ENCODE data around the gene FGGY.

The FGGY gene

GRCh38 chr1:59500950-59501742 lies 204.3 kb downstream of the FGGY start:
- no peak overlapping the region for H3K4me2 ChIP-seq (ENCODE audit: low read depth, low read length, poor library complexity, severe bottlenecking)
- no peak for TF ChIP-seq CTCF (IDR thresholded peaks at IDR 0.05; ENCODE audit: insufficient read depth, low read length, poor library complexity, severe bottlenecking)
- TF ChIP-seq EZH2phosphoT487 (conservative IDR thresholded peaks at IDR 0.05; ENCODE audit: low read length), result no peak
- no peaks in the 10 kb centered on the region for H3K79me2 ChIP-seq (ENCODE audit: insufficient read depth, low read length)
- no peaks in the 10 kb centered on the region for H3K36me3 ChIP-seq (ENCODE audit: low read length)
- no peaks in the 10 kb centered on the region for H4K20me1 ChIP-seq (ENCODE audit: low read depth, low read length)
- no peaks in the 10 kb centered on the region for H3K27me3 ChIP-seq (ENCODE audit: low read length)
- no peak overlapping the region for H3K4me3 ChIP-seq (ENCODE audit: insufficient read depth, low read length, poor library complexity, severe bottlenecking)
- H3K9me3 ChIP-seq (ENCODE audit: insufficient read depth, low read length), result no peaks in the 10 kb centered on the region
- H3K9me2 ChIP-seq (replicated peaks; ENCODE audit: insufficient read depth, low read length), result no peaks in the 10 kb centered on the region
- H3K9ac ChIP-seq (ENCODE audit: low read length), result no peak overlapping the region
- no peaks in the 10 kb centered on the region for H3F3A ChIP-seq (ENCODE audit: insufficient read depth)
- H3K27ac ChIP-seq (ENCODE audit: low read depth, low read length), result no peak overlapping the region
- no peak overlapping the region for H2AFZ ChIP-seq (ENCODE audit: low read depth, low read length, severe bottlenecking)

- Histone ChIP-seq H3K9me3 (ENCODE audit: insufficient read depth, low read length) (no peaks in the 10 kb centered on the region), H3K27ac (ENCODE audit: low read depth, low read length) (no peak overlapping the region), H3K79me2 (ENCODE audit: insufficient read depth, low read length) (no peaks in the 10 kb centered on the region), H3K27me3 (ENCODE audit: low read length) (no peaks in the 10 kb centered on the region), H3F3A (ENCODE audit: insufficient read depth) (no peaks in the 10 kb centered on the region), H2AFZ (ENCODE audit: low read depth, low read length, severe bottlenecking) (no peak overlapping the region), H3K9ac (ENCODE audit: low read length) (no peak overlapping the region), H3K9me2 (replicated peaks; ENCODE audit: insufficient read depth, low read length) (no peaks in the 10 kb centered on the region), H3K4me2 (ENCODE audit: low read depth, low read length, poor library complexity, severe bottlenecking) (no peak overlapping the region), H3K36me3 (ENCODE audit: low read length) (no peaks in the 10 kb centered on the region), H4K20me1 (ENCODE audit: low read depth, low read length) (no peaks in the 10 kb centered on the region), H3K4me3 (ENCODE audit: insufficient read depth, low read length, poor library complexity, severe bottlenecking) (no peak overlapping the region)
- no peak for TF ChIP-seq CTCF (IDR thresholded peaks at IDR 0.05; ENCODE audit: insufficient read depth, low read length, poor library complexity, severe bottlenecking)
- no peak for TF ChIP-seq EZH2phosphoT487 (conservative IDR thresholded peaks at IDR 0.05; ENCODE audit: low read length)
These were observed 205.3 kb downstream of the FGGY start for GRCh38 chr1:59502009-59502691.

- Histone ChIP-seq H3K4me3 (ENCODE audit: insufficient read depth, low read length, poor library complexity, severe bottlenecking) (no peak overlapping the region), H4K20me1 (ENCODE audit: low read depth, low read length) (no peaks in the 10 kb centered on the region), H3K9me2 (replicated peaks; ENCODE audit: insufficient read depth, low read length) (no peaks in the 10 kb centered on the region), H2AFZ (ENCODE audit: low read depth, low read length, severe bottlenecking) (no peak overlapping the region), H3K36me3 (ENCODE audit: low read length) (no peaks in the 10 kb centered on the region), H3K27ac (ENCODE audit: low read depth, low read length) (no peak overlapping the region), H3K79me2 (ENCODE audit: insufficient read depth, low read length) (no peaks in the 10 kb centered on the region), H3K9ac (ENCODE audit: low read length) (no peak overlapping the region), H3K27me3 (ENCODE audit: low read length) (no peaks in the 10 kb centered on the region), H3K4me2 (ENCODE audit: low read depth, low read length, poor library complexity, severe bottlenecking) (no peak overlapping the region), H3K9me3 (ENCODE audit: insufficient read depth, low read length) (no peaks in the 10 kb centered on the region), H3F3A (ENCODE audit: insufficient read depth) (no peaks in the 10 kb centered on the region)
- TF ChIP-seq CTCF (IDR thresholded peaks at IDR 0.05; ENCODE audit: insufficient read depth, low read length, poor library complexity, severe bottlenecking) (no peak), EZH2phosphoT487 (conservative IDR thresholded peaks at IDR 0.05; ENCODE audit: low read length) (no peak)
These were observed 207.4 kb downstream of the FGGY start for GRCh38 chr1:59504276-59504675.
